ENCODE measurements around the gene MEIOSIN.
A peak's percentile ranks its signal among the peaks of the same experiment; 100 is the strongest.

Gene MEIOSIN

GRCh38 chr19:45779231-45780145 is 46.2 kb downstream of the MEIOSIN start:
- peak; percentile 78 for DNase-seq (ENCODE audit: low spot score)

- no peak for DNase-seq (ENCODE audit: low spot score)
Measured at GRCh38 chr19:45780146-45780447, 46.9 kb downstream of the MEIOSIN start.

- DNase-seq (ENCODE audit: low spot score), result no peak
Measured at GRCh38 chr19:45780448-45781213, 47.4 kb downstream of the MEIOSIN start.

- DNase-seq (ENCODE audit: low spot score), result peak; percentile 47
Measured at GRCh38 chr19:45781214-45782161, 48.2 kb downstream of the MEIOSIN start.

- no peak for DNase-seq (ENCODE audit: low spot score)
Measured at GRCh38 chr19:45782162-45782691, 49.0 kb downstream of the MEIOSIN start, which contains the start of gene DMPK. DMPK (minus strand) TSS chr19:45782490; CDS start chr19:45782352, 138 bp downstream.

- peak; percentile 33 for DNase-seq (ENCODE audit: low spot score)
Measured at GRCh38 chr19:45782820-45783785, 49.9 kb downstream of the MEIOSIN start.

GRCh38 chr19:45784096-45784495 is 50.9 kb downstream of the MEIOSIN start:
- no peak for DNase-seq (ENCODE audit: low spot score)

GRCh38 chr19:45785097-45785496 is 51.9 kb downstream of the MEIOSIN start:
- no peak for DNase-seq (ENCODE audit: low spot score)

- DNase-seq (ENCODE audit: low spot score), result no peak
Measured at GRCh38 chr19:45785781-45786532, 52.7 kb downstream of the MEIOSIN start.

- DNase-seq (ENCODE audit: low spot score), result no peak
Measured at GRCh38 chr19:45786533-45786894, 53.3 kb downstream of the MEIOSIN start.

GRCh38 chr19:45789035-45789786 is 56.0 kb downstream of the MEIOSIN start:
- DNase-seq (ENCODE audit: low spot score), result no peak

- DNase-seq (ENCODE audit: low spot score), result no peak
Measured at GRCh38 chr19:45790942-45791341, 57.7 kb downstream of the MEIOSIN start.

- DNase-seq (ENCODE audit: low spot score), result no peak
Measured at GRCh38 chr19:45791744-45792469, 58.7 kb downstream of the MEIOSIN start.

- DNase-seq (ENCODE audit: low spot score), result peak; percentile 99
Measured at GRCh38 chr19:45792470-45793177, 59.4 kb downstream of the MEIOSIN start, which contains the start of gene DMWD. DMWD (minus strand) TSS chr19:45792845; CDS start chr19:45792756, 89 bp downstream.

- no peak for DNase-seq (ENCODE audit: low spot score)
Measured at GRCh38 chr19:45793178-45793564, 59.9 kb downstream of the MEIOSIN start.

GRCh38 chr19:45793876-45794275 is 60.6 kb downstream of the MEIOSIN start:
- DNase-seq (ENCODE audit: low spot score), result no peak

GRCh38 chr19:45794627-45795026 is 61.4 kb downstream of the MEIOSIN start:
- no peak for DNase-seq (ENCODE audit: low spot score)

Measured in kidney tubule cell (primary cell).